ENCODE data around the gene HDAC10. TPM values are rescaled to one million over a fixed set of nuclear protein-coding genes. Genes with fewer than 3 reads are reported as not detected.

The HDAC10 gene
- total and polyA plus RNA-seq, 2 experiments from 2014 or later: 23.8 to 30.2 TPM

DNA sequence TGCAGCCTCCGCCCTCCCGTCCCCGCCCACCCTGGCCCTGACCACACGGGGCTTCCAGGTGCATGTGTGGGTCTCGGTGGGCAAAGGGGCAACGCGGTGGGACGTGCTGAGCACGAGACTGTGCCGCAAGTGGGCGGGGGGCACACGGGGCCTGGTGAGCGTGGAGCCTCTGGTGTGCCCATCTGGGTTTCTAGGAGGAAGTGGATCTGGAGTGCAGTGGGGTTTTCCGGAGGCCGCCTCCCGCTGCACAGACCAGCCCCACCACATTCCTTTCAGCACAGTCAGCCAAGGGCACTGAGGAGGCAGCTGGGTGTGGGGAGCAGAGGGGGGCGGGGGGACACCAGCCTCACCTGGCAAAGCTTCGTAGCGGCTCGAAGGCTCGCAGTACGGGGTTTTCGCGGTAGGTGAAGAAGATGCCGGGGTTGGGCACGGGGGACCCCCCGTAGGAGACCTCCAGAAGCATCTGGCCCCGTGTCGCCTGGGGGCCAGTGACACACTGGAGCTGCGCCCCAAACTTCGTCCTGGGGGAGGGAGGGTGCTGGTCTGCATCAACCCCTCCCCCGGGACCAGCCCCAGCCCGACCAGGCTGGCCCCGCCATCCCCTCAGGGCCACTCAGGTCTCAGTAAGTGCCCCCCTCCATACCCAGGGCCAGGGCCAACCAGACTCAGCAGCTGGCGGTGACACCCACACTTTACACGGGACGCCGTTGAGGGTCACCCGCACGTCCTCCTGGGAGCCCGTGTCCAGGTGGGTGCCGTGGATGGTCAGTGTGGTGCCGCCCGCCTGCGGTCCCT lies 31.5 kb upstream of the HDAC10 start:
- H3K9me2 ChIP-seq (replicated peaks; ENCODE audit: insufficient read depth): no peaks in the 10 kb centered on the region
- H3K4me2 ChIP-seq: peak overlapping the region; percentile 66
- H3K27ac ChIP-seq: peak overlapping the region; percentile 92
- H3K27me3 ChIP-seq: no peaks in the 10 kb centered on the region
- no peaks in the 10 kb centered on the region for H4K20me1 ChIP-seq (ENCODE audit: insufficient read depth, poor library complexity, severe bottlenecking)
- H3K4me1 ChIP-seq (ENCODE audit: insufficient read depth): peaks cover 12% of the 10 kb centered on the region
- peaks cover 7% of the 10 kb centered on the region for H3K79me2 ChIP-seq
- no peaks in the 10 kb centered on the region for H3K9me3 ChIP-seq (ENCODE audit: low read depth)
- DNase-seq (ENCODE audit: low spot score): peak; percentile 89
- H3K36me3 ChIP-seq (replicated peaks; ENCODE audit: insufficient read depth, low read depth): no peaks in the 10 kb centered on the region
- 82% methylated on average over 36 of the region's 45 CpGs for WGBS (ENCODE audit: low lambda C conversion rate, missing lambda C conversion rate)
- TF ChIP-seq EZH2phosphoT487 (IDR thresholded peaks at IDR 0.05; ENCODE audit: low read depth, severe bottlenecking, unreplicated experiment): no peak
- TF ChIP-seq, protein P1, sequence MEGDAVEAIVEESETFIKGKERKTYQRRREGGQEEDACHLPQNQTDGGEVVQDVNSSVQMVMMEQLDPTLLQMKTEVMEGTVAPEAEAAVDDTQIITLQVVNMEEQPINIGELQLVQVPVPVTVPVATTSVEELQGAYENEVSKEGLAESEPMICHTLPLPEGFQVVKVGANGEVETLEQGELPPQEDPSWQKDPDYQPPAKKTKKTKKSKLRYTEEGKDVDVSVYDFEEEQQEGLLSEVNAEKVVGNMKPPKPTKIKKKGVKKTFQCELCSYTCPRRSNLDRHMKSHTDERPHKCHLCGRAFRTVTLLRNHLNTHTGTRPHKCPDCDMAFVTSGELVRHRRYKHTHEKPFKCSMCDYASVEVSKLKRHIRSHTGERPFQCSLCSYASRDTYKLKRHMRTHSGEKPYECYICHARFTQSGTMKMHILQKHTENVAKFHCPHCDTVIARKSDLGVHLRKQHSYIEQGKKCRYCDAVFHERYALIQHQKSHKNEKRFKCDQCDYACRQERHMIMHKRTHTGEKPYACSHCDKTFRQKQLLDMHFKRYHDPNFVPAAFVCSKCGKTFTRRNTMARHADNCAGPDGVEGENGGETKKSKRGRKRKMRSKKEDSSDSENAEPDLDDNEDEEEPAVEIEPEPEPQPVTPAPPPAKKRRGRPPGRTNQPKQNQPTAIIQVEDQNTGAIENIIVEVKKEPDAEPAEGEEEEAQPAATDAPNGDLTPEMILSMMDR (IDR thresholded peaks at IDR 0.05; ENCODE audit: poor library complexity): no peak
- TF ChIP-seq EZH2 (IDR thresholded peaks at IDR 0.05; ENCODE audit: borderline replicate concordance): no peak
- H3K4me3 ChIP-seq: no peak overlapping the region
- H2AFZ ChIP-seq: no peak overlapping the region

DNA sequence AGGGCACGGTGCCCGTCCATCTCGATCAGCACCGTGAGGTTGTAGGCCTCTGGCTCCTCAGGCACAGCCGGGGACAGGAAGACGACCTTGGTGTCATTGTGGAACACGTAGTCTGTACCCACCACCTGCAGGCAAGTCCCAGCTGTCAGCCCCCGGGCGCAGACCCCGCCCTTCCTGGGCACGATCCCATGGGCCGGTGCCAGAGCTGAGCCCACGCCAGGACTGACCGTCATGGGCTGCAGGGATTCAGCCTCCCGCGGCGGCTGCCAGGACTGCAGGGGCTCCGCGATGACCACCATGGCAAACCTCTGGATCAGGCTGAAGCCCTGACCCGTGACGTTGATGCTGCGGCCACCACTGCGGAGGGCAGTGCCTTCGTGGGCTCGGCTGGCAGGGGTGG lies 30.9 kb upstream of the HDAC10 start:
- Histone ChIP-seq H3K4me2 (peak overlapping the region; percentile 66), H3K79me2 (peaks cover 5% of the 10 kb centered on the region), H3K36me3 (replicated peaks; ENCODE audit: insufficient read depth, low read depth) (no peaks in the 10 kb centered on the region)

DNA sequence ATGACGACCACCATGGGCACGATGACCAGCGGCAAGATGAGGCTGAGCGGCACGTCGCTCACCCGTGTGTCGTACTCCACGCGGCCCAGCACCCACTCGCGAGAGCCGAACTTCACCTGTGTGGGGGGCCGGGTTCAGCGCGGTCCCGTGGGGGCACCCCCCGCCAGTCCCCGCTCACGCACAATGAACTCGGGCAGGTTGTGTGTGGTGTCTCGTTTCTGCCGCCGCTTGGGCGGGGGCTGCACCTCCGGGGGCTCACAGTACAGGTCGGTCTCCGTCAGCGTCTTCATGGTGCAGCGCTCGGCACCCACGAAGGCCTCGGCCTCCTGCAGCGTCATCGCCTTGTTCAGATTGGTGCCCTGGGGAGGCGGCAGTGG lies 30.3 kb upstream of the HDAC10 start:
- Histone ChIP-seq H3K36me3 (replicated peaks; ENCODE audit: insufficient read depth, low read depth) (no peaks in the 10 kb centered on the region), H3K27ac (no peak overlapping the region), H3K4me1 (ENCODE audit: insufficient read depth) (peaks cover 12% of the 10 kb centered on the region), H3K27me3 (no peaks in the 10 kb centered on the region), H2AFZ (no peak overlapping the region), H3K79me2 (peaks cover 5% of the 10 kb centered on the region), H3K4me2 (no peak overlapping the region), H3K9me3 (ENCODE audit: low read depth) (no peaks in the 10 kb centered on the region), H3K4me3 (no peak overlapping the region), H4K20me1 (ENCODE audit: insufficient read depth, poor library complexity, severe bottlenecking) (no peaks in the 10 kb centered on the region), H3K9me2 (replicated peaks; ENCODE audit: insufficient read depth) (no peaks in the 10 kb centered on the region)
- WGBS (ENCODE audit: low lambda C conversion rate, missing lambda C conversion rate): 98% methylated on average over 15 of the region's 36 CpGs
- no peak for DNase-seq (ENCODE audit: low spot score)
- TF ChIP-seq, protein P1 (IDR thresholded peaks at IDR 0.05; ENCODE audit: poor library complexity): no peak
- TF ChIP-seq EZH2 (IDR thresholded peaks at IDR 0.05; ENCODE audit: borderline replicate concordance) (no peak), EZH2phosphoT487 (IDR thresholded peaks at IDR 0.05; ENCODE audit: low read depth, severe bottlenecking, unreplicated experiment) (no peak)

More for the DNA sequence above, 30.9 kb upstream of the HDAC10 start:
- Histone ChIP-seq H4K20me1 (ENCODE audit: insufficient read depth, poor library complexity, severe bottlenecking) (no peaks in the 10 kb centered on the region), H2AFZ (no peak overlapping the region), H3K4me3 (no peak overlapping the region), H3K27ac (peak overlapping the region; percentile 92), H3K9me2 (replicated peaks; ENCODE audit: insufficient read depth) (no peaks in the 10 kb centered on the region), H3K4me1 (ENCODE audit: insufficient read depth) (peaks cover 12% of the 10 kb centered on the region), H3K9me3 (ENCODE audit: low read depth) (no peaks in the 10 kb centered on the region), H3K27me3 (no peaks in the 10 kb centered on the region)
- no peak for DNase-seq (ENCODE audit: low spot score)
- WGBS (ENCODE audit: low lambda C conversion rate, missing lambda C conversion rate): 96% methylated on average over 23 of the region's 25 CpGs
- TF ChIP-seq EZH2 (IDR thresholded peaks at IDR 0.05; ENCODE audit: borderline replicate concordance) (no peak), EZH2phosphoT487 (IDR thresholded peaks at IDR 0.05; ENCODE audit: low read depth, severe bottlenecking, unreplicated experiment) (no peak)
- TF ChIP-seq, protein P1 (IDR thresholded peaks at IDR 0.05; ENCODE audit: poor library complexity): no peak
